Neural progenitor cell (in vitro differentiated cells): ENCODE results near the gene SYT17.

Source experiments
- CTCF ChIP-seq: fragments of 200-600 bp; sonication (generic); IDR thresholded peaks from 2 replicates; pipeline ENCODE4 v1.5.1; 2017; ENCODE audit warnings: antibody characterized with exemption, mild to moderate bottlenecking
- EZH2phosphoT487 ChIP-seq: fragments of 200-600 bp; sonication (generic); IDR thresholded peaks from 2 replicates; pipeline ENCODE4 v1.6.1; 2017; ENCODE audit warnings: antibody characterized with exemption

- TF ChIP-seq CTCF: no peak
- no peak for TF ChIP-seq EZH2phosphoT487
These were observed 5.8 kb downstream of the SYT17 start for GRCh38 chr16:19173649-19174383.
